ENCODE measurements around the gene SPOUT1.

SPOUT1 gene

GRCh38 chr9:128770286-128771030 lies 59.1 kb downstream of the SPOUT1 start:
- no peak for DNase-seq

Data from stimulated activated CD4-positive, alpha-beta T cell treated with anti-CD3 and anti-CD28 coated beads, Interleukin-12 subunit alpha, Interleukin-12 subunit beta, amount 100 ng/mL, for 4 hours (primary cell).